GM12891 (cell line): ENCODE data around the gene MIPOL1.

Source experiments
- POLR2A ChIP-seq: IDR thresholded peaks from 2 replicates; pipeline ENCODE4 v1.6.1; 2011; ENCODE audit warnings: low read depth, low read length, control low read depth
- POLR2AphosphoS5 ChIP-seq: IDR thresholded peaks from 2 replicates; pipeline ENCODE4 v1.6.1; 2011; ENCODE audit warnings: low read depth, low read length, control low read depth
- TAF1 ChIP-seq: IDR thresholded peaks from 2 replicates; pipeline ENCODE4 v1.6.1; 2011; ENCODE audit warnings: low read depth, low read length, control low read depth

DNA sequence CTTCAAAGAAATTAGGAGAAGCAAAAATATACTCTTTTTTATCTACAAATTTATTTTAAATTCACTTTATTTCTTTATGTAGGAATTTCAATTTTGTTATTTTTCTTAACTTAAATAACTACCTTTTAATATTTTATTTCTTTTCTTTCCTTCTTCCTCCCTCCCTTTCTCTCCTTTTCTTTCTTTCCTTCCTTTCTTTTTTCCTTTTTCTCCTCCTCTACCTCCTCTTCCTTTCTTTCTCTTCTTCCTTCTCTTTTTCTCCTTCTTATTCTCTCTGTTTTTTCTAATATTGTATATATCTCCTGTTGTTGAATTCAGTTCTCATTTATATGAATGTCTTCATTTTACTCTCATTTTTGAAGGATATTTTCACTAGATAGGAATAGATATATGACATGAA lies 127.6 kb downstream of the MIPOL1 start:
- no peak for TF ChIP-seq POLR2AphosphoS5
- no peak for TF ChIP-seq POLR2A
- TF ChIP-seq TAF1 = no peak
